HepG2 (cell line): ENCODE results near the gene WBP1. TPM values are rescaled to one million over a fixed set of nuclear protein-coding genes. Genes with fewer than 3 reads are reported as not detected.

ENCODE experiments used
- ARID2 ChIP-seq: sonication (generic); formaldehyde crosslinking; IDR thresholded peaks from 2 replicates; pipeline ENCODE4 v1.8.1; 2022; ENCODE audit warnings: mild to moderate bottlenecking, missing genetic modification reagents, borderline replicate concordance
- CREM ChIP-seq, 2 experiments: sonication (generic) in 1 of 2; formaldehyde crosslinking in 1 of 2; IDR thresholded peaks; 2 replicates each; pipeline versions ENCODE4 v1.4.0 to v1.6.1; 2016 to 2020; ENCODE audit warnings: antibody characterized with exemption in 1 of 2, mild to moderate bottlenecking in 1 of 2, missing genetic modification reagents in 1 of 2
- DZIP1 ChIP-seq: sonication (generic); formaldehyde crosslinking; IDR thresholded peaks from 2 replicates; pipeline ENCODE4 v1.5.0; 2020; ENCODE audit warnings: mild to moderate bottlenecking, missing genetic modification reagents
- FOXP4 ChIP-seq: sonication (generic); formaldehyde crosslinking; IDR thresholded peaks from 2 replicates; pipeline ENCODE4 v1.4.0; 2020; ENCODE audit warnings: missing genetic modification reagents
- GABPB1 ChIP-seq: IDR thresholded peaks from 2 replicates; pipeline ENCODE4 v1.6.1; 2016; ENCODE audit warnings: mild to moderate bottlenecking, missing genetic modification reagents, moderate library complexity, missing compliant biosample characterization
- HINFP ChIP-seq: sonication (generic); formaldehyde crosslinking; IDR thresholded peaks from 2 replicates; pipeline ENCODE4 v1.4.0; 2020; ENCODE audit warnings: low read depth, mild to moderate bottlenecking, missing genetic modification reagents
- HNF4A ChIP-seq: sonication (generic); formaldehyde crosslinking; IDR thresholded peaks from 2 replicates; pipeline ENCODE4 v1.4.0; 2020; ENCODE audit warnings: missing genetic modification reagents
- ISX ChIP-seq: sonication (generic); formaldehyde crosslinking; conservative IDR thresholded peaks from 2 replicates; pipeline ENCODE4 v1.5.0; 2020; ENCODE audit warnings: missing genetic modification reagents
- MED13 ChIP-seq: sonication (generic); formaldehyde crosslinking; IDR thresholded peaks from 2 replicates; pipeline ENCODE4 v1.5.0; 2020; ENCODE audit warnings: missing genetic modification reagents
- MTERF4 ChIP-seq: sonication (generic); formaldehyde crosslinking; IDR thresholded peaks from 2 replicates; pipeline ENCODE4 v1.8.0; 2023; ENCODE audit warnings: mild to moderate bottlenecking, missing genetic modification reagents
- MYPOP ChIP-seq: sonication (generic); formaldehyde crosslinking; IDR thresholded peaks from 2 replicates; pipeline ENCODE4 v1.8.1; 2023; ENCODE audit warnings: mild to moderate bottlenecking, moderate library complexity, missing genetic modification reagents
- RFXANK ChIP-seq: IDR thresholded peaks from 2 replicates; pipeline ENCODE4 v1.6.1; 2016
- SKI ChIP-seq: fragments of 450-650 bp; IDR thresholded peaks from one replicate; pipeline ENCODE4 v1.6.1; 2018; ENCODE audit warnings: mild to moderate bottlenecking; ENCODE audit not compliant: partially characterized antibody
- ZBTB4 ChIP-seq: sonication (generic); formaldehyde crosslinking; IDR thresholded peaks from 2 replicates; pipeline ENCODE4 v1.4.0; 2020; ENCODE audit warnings: missing genetic modification reagents, mild to moderate bottlenecking, borderline replicate concordance
- ZNF326 ChIP-seq: sonication (generic); formaldehyde crosslinking; IDR thresholded peaks from 2 replicates; pipeline ENCODE4 v1.4.0; 2020; ENCODE audit warnings: missing genetic modification reagents, borderline replicate concordance
- ZSCAN5A ChIP-seq: sonication (generic); formaldehyde crosslinking; IDR thresholded peaks from 2 replicates; pipeline ENCODE4 v1.8.0; 2022; ENCODE audit warnings: mild to moderate bottlenecking, missing genetic modification reagents, borderline replicate concordance
- polyA plus RNA-seq, 8 experiments: library from polyadenylated mRNA; depleted of rRNA in 3 of 8; stranded (reverse) in 7 of 8; unstranded in 1 of 8; fragments of >200 nt; fragmentation: Illumina TruSeq in 4 of 8; extraction: Trizol in 4 of 8; gene quantifications; 2 replicates each; pipeline versions ENCODE4 v1.2.1 to v1.2.3, GENCODE V29; 2011 to 2016; ENCODE audit warnings: low read depth in 4 of 8, missing spikeins in 1 of 8, mixed read lengths in 1 of 8; ENCODE audit not compliant: insufficient read depth in 1 of 8
- total RNA-seq, 5 experiments: library from RNA; depleted of rRNA; stranded (reverse); fragments of >200 nt; fragmentation: Illumina TruSeq; extraction: Trizol; gene quantifications; 2 replicates each; pipeline ENCODE4 v1.2.3, GENCODE V29; 2016; ENCODE audit warnings: low read depth in 1 of 5

The WBP1 gene
- total and polyA plus RNA-seq, 2 of the 13 experiments (the other 11 are each of a cell fraction or from before 2014, with no cell fraction given): 38.8 to 85.7 TPM

- TF ChIP-seq ZNF326 (CRISPR knock-in tag) (no peak), DZIP1 (CRISPR knock-in tag) (no peak), HINFP (CRISPR knock-in tag) (no peak), MED13 (0 out of 2 replicates have a peak, but pooled peaks have one; percentile 9), SKI (no peak), CREM (IDR thresholded peaks at IDR 0.05) (no peak), CREM (CRISPR knock-in tag; IDR thresholded peaks at IDR 0.05) (no peak), ARID2 (CRISPR knock-in tag) (peak; percentile 67; the same call in 1 of the 2 replicates), HNF4A (CRISPR knock-in tag) (no peak), ISX (CRISPR knock-in tag) (no peak), FOXP4 (CRISPR knock-in tag) (no peak), ZSCAN5A (CRISPR knock-in tag) (no peak), RFXANK (CRISPR knock-in tag) (no peak; the same call in 1 of the 2 replicates), ZBTB4 (CRISPR knock-in tag) (no peak), MYPOP (CRISPR knock-in tag) (0 out of 2 replicates have a peak, but pooled peaks have one; percentile 33), GABPB1 (CRISPR knock-in tag) (no peak), MTERF4 (CRISPR knock-in tag) (no peak)
Observed at GRCh38 chr2:74464406-74464805, 6.2 kb downstream of the WBP1 start (continued).
